Bone marrow (tissue), 2 donors: ENCODE data around the gene ZNF207.
"Not testable (repeated sequence)": the region's sequence is repeated elsewhere in the genome, so short reads cannot be mapped to it uniquely, and the experiment has no call there.

Experiments
- DNase-seq, 2 donors: peaks; one replicate each; lab custom pipeline; 2025; lab: John Stamatoyannopoulos, UW

ZNF207 gene

DNA sequence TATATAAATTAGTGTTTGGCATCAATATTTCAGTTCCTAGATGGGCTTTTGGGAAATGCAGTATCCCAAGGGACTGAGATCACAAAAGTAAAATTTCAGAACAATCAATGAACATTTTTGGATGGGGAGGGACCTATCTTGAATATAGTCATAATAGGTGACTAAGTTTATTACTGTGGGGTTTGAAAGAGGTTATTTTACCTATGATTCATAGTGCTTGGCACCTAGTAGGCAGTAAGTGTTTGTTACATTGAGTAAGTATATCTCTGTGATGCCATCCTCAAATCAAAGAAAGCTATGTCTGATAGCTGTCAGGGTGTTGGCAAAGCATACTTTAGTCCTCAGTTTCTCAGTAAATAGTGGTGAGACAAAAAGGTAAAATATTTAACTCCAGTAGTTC, 36.9 kb downstream of the ZNF207 start:
- no peak for DNase-seq

DNA sequence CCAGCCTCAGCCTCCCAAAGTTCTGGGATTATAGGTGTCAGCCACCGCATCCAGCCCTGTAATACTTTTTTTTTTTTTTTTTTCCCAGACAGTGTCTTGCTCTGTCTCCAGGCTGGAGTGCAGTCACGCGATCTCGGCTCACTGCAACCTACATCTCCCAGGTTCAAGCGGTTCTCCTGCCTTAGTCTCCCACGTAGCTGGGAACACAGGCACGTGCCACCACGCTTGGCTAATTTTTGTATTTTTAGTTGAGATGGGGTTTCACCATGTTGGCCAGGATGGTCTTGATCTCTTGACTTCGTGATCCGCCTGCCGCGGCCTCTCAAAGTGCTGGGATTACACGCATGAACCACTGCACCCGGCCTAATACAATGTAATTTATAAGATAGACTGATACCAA, 38.2 kb downstream of the ZNF207 start:
- not testable (repeated sequence) for DNase-seq

DNA sequence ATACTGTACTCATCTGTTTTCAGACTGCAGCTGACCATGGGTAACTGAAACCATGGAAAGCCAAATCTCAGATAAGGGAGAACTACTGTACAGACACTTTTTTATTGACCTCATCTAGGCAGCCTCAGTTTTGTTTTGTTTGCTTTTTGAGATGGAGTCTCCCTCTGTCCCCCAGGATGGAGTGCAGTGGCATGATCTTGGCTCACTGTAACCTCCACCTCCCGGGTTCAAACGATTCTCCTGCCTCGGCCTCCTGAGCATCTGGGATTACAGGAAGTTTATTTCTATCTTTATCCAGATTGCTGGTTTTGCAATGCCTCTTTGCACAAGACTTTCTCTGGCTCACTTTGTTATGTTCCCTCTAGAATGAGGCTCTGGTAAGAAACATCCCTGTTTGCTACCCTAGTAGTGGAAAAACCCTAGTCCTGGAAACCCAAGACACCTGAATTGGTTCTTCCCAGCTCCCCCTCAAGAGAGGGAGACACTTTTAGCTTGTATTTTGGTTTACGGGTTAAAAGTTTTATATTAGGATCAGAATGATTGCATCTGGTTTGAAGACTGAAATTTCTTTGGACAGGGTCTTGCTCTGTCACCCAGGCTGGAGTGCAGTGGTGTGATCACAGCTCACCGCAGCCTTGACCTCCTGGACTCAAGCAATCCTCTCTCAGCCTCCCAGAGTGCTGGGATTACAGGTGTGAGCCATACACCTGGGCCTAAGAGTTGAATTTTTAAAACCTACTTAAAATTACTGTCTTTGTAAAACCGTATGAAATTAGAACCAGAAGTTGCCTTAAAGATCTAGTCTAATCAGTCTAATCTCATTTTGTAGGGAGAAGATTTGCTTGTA, 38.9 kb downstream of the ZNF207 start:
- no peak for DNase-seq

DNA sequence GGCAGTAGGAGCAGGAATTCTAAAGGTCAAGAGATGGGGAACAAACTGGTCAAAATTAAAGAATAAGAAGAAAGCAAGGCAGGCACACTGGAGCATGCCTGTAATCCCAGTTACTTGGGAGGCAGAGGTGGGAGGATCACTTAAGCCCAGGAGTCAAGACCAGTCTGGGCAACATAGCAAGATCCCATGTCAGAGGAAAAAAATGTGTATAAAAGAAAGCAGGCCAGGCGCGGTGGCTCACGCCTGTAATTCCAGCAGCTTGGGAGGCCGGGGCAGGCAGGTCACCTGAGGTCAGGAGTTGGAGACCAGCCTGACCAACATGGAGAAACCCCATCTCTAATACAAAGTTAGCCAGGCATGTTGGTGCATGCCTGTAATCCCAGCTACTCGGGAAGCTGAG, 43.9 kb downstream of the ZNF207 start:
- DNase-seq, result no peak

DNA sequence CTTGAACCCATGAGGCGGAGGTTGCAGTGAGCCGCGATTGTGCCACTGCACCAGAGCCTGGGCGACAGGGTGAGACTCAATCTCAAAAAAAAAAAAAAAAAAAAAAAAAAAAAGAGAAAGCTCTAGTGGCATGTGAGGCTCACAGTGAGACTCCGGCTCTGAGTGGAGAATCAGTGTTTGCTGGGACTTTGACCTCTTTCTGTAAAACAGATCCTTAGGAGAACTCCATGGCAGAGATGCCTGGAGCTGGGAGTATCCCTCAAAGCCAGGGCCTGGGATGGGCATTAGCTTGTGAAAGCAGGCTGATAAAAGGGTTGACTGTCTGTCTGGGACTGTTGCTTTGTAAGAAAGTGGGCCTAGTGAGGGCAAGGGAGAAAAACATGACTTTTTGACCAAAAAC, 46.4 kb downstream of the ZNF207 start:
- no peak for DNase-seq

DNA sequence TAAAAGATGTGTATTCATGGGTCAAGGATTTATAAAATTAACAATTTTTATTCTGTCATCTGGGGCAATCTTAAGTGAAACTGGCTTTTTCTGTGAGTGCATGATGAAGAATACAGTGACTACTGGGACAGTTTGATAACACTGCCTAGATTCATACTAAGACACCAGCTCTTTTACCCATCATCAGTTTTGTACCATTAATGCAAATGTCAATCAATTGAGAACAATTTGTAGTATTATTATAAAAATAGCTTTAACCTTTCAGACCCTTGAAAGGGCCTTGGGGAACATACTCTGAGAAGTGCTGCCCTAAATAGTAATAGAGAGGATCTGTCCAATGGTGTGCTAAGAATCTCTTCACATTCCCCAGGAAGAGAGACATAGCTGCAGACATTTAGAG, 49.0 kb downstream of the ZNF207 start:
- no peak for DNase-seq

DNA sequence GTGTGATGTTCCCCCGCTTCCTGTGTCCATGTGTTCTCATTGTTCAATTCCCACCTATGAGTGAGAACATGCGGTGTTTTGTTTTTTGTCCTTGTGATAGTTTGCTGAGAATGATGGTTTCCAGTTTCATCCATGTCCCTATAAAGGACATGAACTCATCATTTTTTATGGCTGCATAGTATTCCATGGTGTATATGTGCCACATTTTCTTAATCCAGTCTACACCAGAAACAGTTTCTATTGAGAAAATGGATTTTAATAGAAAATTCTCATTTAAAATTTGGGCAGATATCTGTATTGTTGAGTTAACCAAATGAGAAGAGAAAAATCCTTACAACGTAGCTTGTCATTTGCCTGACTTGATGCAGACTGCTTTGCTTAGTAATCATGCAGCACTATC, 60.1 kb downstream of the ZNF207 start:
- DNase-seq, result not testable (repeated sequence)

DNA sequence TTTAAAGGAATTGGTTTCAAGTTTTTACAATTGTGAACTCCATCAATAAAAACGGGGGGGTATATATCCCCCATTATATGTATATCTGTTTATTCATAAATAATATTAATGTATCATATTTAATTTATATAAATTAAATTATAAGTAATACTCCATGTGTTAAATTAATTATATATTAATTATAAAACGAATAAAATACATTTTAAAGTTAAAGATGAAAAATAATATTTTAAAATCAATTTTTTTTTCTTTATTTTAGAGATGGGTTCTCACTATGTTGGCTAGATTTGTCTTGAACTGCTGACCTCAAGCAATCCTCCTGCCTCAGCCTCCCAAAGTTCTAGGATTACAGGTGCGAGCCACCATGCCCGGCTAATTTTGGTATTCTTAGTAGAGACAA, 76.9 kb downstream of the ZNF207 start:
- DNase-seq, result no peak

DNA sequence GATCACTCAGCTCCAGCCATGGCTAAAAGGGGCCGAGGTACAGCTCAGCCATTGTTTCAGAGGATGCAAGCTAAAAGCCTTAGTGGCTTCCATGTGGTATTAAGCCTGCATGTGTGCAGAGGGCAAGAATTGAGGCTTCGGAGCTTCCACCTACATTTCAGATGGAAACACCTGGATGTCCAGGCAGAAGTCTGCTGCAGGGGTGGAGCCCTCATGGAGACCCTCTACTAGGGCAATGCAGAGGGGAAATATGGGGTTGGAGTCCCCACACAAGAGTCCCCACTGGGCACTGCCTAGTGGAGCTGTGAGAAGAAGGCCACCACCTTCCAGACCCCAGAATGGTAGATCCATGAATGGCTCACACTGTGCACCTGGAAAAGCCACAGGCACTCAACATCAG, 79.6 kb downstream of the ZNF207 start:
- no peak for DNase-seq
